ENCODE measurements around the gene PRKRA. TPM values are rescaled to one million over a fixed set of nuclear protein-coding genes. Genes with fewer than 3 reads are reported as not detected.

The PRKRA gene
- 38.9 and 40.7 TPM in 2 replicates for total RNA-seq (2014; rRNA removed; shearing (Covaris generic))

DNA sequence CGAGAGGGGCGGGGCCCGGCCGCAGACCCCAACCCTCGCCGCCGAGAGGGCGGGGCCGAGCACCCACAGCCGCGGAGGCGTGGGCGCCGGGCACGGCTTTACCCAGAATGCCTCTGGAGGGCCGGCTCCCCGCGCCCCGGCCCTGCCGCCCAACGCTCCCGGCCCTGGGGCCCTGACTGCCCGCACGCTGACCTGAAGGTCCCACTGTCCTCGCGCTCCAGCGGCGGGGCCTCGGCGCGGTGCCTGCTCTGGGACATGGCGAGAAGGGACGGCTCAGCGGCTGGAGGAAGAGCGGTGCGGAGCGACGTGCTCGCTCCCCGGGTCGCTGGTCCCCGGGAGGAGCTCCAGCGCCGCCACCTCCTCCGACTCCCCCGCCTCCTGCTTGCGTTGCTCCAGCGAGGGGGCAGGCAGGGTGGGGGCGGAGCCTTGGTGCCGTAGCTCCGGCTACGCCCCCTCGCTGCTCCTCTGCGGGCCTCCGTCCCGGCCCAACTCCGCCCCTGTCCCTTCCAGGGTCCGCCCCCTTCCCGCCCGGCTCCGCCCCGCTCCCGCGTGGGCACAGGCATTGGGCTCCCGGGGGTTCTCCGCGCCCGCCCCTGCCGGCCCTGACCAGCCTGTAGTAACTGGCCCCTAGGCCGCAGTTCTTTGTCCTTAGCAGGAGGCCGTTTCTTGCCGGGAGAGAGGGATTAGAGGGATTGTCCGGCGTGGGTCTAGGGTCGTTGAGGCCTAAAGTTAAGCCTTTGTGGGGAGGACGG, at the start of gene PRKRA, which contains the start of gene PJVK:
Gene PRKRA (minus strand): TSS at position 402 of the 752 bp plus-strand sequence. CDS start 145 bp downstream, at position 257.
Gene PJVK (plus strand): TSS at position 605 of the 752 bp plus-strand sequence. CDS start 2,032 bp downstream, outside the sequence.

GRCh38 chr2:178480227-178481181, 29.5 kb upstream of the PRKRA start, which contains the start of gene PLEKHA3:
TSS of gene PLEKHA3 (plus strand) at chr2:178480457. CDS start at chr2:178480870, 413 bp downstream.

DNA sequence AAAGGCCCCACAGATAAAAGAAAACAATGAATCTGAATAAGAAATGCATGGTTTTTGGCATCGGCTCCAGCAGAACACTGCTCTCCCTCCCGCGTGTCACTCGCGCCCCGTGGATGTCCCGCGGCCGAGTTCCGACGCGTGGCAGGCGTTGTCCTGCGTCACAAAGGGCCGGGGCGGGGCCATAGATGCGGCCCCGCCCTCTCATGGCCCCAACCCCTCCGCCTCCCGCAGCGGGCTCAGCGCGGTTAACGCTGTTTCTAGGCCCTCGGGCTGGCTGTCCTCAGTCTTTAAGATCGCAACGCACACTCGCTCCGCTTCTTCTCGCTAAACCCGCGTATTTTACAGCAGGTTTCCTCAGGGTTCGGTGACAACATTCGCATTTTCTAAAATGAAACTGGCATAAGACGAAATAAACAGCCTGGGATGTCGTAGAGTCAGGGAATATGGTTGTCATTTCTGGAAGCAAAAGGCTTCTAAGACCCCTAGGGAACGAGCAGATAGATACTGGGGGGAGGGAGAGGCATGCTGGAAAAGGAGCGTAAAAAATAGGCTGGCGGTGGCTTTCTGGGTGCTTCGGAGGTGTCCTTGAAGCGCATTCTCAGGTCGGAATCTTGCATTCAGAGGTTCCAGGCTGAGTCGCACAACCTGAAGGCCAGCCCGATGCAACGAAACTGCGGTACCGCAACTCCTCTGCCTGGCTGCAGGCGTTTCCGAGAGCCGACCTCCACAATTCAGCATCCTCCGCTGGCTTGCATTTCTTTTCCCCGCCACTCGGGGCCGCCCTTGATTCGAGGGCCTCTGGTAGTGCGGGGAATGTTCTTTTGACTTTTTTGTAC, 27.7 kb upstream of the PRKRA start, which contains the start of gene FKBP7:
Gene FKBP7 (minus strand): TSS at position 162 of the 836 bp plus-strand sequence. CDS start 101 bp downstream, at position 61.

Other genes with a start within 250 kb of the PRKRA start
- 1.4 and 1.6 TPM in 2 replicates for gene PJVK, start 203 bp upstream of the PRKRA start, total RNA-seq (2014; rRNA removed; shearing (Covaris generic))
- 8.6 and 13.4 TPM in 2 replicates for gene FKBP7, start 27.4 kb upstream of the PRKRA start, total RNA-seq (2014; rRNA removed; shearing (Covaris generic))
- gene PLEKHA3, start 29.3 kb upstream of the PRKRA start, total RNA-seq (2014; rRNA removed; shearing (Covaris generic)): 11.8 and 27.0 TPM in 2 replicates

Data from A375 (cell line).